ENCODE measurements around the gene SCRN2.

SCRN2 gene

DNA sequence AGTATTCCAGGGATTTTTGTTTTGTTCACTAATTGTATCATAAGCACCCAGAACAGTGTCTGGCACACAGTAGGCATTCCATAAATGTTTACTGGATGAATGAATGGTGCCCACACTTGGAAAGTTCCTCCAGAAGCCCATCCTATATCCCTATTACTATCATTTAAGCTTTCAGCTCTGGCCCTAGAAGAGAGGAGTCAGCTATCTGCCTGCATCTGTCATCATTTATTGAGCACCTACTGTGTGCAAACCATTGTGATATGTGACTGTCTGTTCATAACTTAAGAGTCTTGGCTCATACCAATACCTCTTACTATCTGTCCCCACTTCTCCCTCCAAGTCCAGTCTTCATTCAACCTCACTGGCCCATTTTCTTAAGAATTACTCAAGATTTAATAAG lies 30.0 kb upstream of the SCRN2 start:
- DNase-seq = no peak

DNA sequence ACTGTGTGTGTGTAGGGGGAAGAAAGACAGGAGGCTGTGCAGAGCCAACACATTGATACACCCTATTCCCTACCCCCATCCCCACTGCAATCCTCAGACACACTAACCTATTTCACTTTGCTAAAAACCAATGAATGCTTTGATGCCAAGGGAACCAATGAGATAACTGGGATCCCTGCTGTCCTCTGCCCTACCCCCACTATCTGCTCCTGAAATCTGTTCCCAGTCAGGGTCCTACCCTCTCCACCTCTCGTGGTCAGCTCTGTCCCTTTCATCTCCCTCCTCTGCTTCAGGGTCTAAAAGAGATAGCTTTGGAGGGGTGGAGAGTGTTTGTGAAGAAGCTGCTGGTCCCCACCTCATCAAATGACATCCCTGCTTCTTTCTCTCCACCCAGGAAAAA lies 29.0 kb upstream of the SCRN2 start:
- DNase-seq = no peak

DNA sequence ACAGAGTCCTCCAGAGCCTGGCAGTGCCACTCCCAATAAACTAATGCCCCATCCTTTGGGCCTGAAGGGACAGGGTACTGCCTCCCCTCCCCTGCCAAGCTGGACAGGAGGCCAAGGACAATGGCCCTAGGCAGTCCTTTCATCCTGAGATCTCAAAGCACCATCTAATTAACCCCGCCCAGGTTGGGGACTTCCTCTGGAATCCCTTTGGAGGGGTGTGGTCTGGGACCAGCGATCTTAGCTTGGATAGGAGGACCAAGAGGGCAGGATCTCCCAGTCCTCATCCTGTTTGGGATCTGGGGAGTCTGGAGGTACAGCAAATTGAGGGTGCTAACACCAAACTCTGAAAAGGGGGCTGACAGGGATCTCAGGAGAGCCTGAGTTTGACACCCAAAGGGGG lies 28.0 kb upstream of the SCRN2 start:
- DNase-seq = no peak

DNA sequence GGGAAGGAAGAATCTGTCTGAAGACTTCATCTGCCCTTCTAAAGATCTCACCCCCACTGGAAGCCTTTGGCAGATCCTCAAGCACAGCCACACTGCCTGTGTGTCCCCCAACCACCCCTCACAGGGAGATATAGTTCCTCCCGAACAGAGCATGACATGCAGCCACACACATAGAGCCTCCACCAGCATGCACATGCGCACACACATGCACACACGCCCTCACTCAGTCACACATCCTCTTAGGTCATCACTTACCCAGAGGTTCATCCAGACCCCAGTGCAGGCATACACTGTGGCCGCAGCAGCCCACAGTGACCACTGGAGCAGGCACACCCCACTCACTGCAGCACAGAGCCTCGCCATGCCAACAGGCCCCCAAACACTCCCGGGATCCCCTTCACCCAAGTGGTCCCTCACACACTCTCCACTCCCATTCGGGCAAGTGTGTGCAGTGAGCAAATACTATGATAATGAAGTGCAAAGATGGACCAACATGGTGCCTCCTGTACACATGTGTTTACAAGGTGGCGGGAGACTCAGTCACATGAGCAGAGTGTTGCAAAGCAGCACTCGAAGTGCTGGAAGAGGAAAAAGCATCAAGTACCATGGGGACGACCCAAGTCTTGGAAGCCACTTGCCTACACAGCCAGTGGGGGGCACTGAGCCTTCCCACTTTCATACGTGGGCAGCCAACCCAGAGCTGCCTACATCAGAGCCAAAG lies 26.9 kb upstream of the SCRN2 start:
- DNase-seq = no peak

DNA sequence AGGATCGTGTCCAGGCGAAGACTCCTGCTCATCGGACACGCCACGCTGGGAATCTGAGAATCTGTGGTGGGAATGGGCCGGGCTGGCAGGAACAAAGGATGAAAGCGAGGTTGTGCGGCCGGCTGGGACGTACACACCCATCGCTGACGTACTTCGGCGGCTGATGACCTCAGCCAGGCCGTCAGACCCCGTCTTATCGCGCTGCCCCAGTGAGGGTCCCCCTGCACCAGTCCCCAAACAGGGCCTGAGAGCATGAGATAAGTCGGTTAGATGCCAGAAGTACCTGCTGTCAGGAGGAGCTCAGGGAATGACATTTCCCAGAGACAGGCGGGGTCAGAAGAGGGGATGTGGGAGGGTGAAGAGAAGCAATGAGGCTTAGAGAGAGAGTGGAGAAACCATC lies 25.9 kb upstream of the SCRN2 start:
- no peak for DNase-seq

DNA sequence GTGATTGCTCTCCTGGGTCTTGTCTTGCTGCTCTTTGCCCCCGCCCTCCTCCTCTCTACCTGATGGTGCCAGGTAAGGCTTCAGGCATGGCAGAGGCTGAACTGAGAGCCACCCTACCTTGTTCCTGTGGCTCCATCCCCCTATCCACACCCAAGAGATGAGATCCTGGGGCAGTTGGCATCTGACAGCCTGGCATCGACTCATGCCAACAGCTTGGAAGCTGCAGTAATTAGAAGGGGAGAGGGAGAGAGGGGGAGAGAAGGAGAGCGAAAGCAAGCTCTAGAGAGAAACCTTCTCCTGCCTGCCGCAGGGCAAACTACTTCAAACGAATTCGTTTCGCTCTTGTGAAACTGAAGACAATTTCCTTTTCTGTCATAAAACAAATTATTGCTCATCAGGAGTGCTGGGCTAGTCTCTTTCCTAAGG lies 23.7 kb upstream of the SCRN2 start:
- no peak for DNase-seq

DNA sequence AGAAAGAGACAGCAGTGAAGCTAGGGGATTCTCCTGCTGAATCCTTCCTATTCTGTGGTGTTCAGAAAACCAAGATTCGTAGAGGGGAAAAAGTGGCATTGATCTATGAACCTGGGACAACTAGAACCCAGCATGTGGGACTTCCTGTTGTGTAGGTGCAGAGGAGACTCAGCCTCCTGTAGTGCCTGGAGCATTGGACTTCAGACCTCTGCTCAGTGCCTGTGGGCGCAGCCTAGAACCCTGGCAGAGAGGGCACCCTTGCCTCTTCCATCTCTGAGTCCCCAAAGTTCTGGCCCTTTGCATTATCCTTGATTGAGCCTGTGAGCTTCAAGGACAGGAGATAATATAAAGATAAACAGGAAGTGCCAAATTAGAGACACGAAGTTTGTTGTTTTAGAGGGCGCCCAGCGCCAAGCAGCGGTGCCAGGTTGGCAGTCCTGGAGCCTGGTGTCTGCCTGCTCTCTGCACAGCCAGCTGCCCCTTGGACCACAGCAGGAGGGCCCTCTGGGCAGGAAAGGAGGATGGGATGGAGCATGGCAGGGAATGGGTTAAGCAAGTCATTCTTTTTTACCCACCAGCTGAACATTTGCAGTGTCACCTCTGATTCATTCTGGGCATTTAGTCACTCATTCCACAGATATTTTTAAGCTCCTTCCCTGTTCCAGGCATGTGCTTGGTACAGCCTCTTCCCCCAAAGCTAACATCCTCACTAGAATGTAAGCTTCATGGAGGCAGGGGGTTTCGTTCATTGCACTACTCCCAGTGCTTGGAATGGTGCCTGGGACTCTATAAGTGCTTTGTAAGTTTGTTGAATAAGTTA lies 21.8 kb upstream of the SCRN2 start:
- DNase-seq = no peak

DNA sequence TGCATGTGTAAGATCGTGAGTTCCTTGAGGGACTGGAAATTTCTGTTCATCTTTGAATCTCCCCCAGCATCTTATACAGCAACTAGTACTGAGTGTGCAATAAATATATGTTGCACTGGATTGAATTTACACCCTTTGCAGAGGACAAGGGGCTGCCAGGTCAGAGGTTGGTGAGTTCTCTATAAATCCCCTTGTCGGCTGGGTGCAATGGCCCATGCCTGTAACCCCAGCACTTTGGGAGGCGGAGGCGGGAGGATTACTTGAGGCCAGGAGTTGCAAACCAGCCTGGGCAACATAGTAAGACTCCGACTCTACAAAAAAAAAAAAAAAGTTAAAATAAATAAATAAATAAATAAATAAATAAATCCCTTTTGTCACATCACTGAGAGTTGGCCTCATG lies 19.3 kb upstream of the SCRN2 start:
- DNase-seq = no peak

DNA sequence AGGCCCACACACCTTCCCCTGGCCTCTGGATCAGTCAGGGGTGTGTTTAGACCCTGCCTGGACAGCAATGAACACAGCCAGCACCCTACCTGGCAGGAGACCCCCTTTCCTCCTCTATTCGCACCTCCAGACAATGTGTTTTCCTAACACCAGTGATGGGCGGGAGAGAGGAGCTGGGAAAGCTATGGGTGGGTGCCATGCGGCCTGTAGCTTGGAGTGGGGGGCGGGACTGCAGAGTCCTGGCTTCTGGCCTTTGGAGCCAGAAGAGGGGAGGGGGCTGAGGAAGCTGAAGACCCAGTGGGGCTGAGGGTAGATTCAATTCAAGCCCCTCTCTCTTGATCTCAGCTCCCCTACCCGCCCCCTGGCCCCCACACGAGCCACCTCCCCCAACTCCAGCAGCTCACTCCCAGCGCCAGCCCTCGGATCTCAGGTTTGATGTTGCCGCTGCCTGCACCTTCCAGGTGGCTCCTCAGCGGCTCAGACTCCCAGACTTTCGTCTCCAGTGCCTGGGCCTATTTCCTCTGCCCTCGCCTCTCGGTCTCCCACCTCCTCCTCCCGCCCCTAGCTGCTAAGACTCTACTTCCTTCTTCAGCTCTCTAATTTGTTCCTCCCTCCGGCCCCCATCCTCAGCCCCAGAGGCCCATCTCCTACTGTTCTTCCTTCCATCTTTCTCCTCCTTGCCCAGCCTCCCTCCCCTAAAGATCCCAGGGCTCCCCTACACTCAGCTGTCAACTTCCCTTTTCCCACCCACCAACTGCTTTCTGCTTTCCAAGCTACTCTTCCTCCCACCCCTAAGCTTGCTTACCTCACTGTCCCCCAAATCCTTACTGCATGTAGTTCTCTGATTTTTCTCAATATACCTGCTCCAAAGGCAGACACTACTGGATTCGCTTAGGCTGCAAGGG lies 16.7 kb upstream of the SCRN2 start:
- no peak for DNase-seq

DNA sequence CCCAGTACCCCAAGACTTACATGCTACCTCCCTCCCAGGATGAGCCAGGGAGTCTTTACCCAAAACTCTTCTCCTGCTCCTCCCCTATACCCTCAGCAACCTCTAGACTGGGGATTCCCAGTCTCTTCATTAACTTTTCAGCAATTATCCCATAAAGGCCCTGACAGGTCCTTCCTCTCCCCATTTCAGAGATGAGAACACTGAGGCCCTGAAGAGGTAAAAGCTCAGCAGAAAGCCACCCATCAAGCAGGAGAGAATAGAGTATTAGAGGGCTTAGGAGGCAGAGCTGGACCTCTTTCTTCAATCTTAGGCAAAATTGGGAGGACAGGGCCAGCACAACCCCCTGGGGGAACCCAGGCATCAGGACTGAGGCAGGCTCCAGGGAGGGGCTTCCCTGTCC lies 15.8 kb upstream of the SCRN2 start:
- DNase-seq = no peak

DNA sequence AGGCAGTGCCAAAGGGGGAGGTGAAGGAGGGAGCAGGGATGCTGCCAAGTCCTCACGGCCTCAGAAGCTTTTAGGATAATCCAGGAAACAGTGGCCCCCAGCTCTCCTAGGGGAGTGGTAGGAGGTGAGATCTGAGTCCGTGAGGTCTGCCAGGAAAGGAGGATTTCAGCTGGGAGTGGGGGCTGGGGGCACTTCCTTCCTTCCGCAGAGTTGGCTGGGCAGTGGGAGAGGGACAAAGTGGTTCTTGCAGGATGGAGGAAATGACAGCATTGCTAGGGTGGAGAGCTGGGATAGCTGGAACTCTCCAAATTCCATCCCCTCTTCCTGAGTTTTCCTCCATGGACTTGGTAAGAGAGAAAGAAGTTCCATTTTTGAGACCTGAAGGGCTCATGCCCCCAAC lies 14.7 kb upstream of the SCRN2 start:
- DNase-seq = no peak

DNA sequence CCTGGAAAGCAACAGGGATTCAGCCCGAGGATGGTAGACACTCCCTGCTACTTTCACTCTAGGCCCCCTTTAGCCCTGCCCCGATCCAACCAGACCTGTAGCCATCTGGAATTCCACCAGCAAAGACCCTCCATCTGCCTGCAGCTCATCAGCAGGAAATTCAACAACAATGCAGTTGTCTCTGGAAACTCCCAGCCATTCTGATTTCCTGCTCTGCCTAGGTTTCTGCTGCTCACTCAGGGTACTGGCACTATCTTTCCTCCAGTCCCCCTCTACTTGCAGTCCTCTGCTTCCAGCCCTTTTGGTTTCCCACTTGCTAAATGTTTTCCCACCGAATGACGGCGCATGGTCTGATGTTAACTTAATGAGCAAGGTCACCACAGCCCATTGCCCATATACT lies 12.5 kb upstream of the SCRN2 start:
- DNase-seq = no peak

DNA sequence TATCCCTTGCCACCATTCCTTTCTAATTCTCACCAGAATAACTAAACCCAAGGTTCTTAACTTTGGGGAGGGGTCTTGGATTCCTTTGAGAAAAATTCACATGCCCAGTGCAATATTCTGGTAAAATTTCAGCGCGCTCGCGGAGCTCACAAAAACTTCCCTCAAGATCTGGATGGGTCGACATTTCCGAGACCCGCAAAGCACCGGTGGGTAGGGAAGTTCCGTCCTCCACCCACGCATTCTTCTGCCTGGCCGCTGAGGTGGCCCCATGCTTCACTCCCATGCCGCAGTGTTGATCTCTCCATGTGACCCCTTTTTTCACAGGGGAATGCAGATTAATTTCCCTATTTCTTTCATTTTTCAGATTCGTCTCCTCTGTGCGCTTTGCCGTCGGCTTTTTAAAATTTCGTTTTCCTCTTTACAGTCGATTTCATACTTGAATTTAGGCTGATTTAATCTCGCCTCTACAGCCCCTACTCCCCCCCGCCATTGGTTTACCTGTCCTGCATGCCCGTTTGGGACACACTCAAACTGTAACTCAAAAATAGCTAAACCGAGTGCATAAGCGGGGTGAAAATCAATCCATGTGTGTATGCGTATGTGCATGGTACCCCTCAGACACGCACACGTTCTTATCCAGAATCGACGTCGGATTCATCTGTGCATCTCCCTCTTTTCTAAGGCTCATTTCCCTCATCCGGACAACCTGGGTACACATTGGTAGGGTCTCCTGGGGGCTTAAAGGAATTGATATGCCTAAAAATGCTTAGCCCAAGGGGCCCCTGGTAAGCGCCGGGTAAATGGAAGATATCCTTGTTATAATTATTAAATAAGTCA lies 11.3 kb upstream of the SCRN2 start:
- no peak for DNase-seq

DNA sequence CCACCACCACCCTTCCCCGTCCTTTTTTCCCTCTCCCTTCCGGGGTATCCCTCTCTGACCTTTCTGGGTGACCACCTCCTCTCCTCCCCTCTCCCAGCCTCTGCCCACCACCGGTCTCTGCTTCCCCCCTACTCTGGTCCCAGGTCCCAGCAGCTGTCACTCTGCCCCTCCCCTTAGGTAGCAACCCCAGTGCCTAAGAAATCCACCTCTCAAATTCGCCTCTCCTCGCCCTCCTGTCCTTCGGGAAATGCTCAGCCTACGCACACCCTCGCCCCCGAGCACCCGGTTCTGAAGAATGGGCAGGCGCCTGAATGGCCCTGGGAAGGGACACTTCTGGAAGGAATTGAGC lies 10.7 kb upstream of the SCRN2 start:
- no peak for DNase-seq

DNA sequence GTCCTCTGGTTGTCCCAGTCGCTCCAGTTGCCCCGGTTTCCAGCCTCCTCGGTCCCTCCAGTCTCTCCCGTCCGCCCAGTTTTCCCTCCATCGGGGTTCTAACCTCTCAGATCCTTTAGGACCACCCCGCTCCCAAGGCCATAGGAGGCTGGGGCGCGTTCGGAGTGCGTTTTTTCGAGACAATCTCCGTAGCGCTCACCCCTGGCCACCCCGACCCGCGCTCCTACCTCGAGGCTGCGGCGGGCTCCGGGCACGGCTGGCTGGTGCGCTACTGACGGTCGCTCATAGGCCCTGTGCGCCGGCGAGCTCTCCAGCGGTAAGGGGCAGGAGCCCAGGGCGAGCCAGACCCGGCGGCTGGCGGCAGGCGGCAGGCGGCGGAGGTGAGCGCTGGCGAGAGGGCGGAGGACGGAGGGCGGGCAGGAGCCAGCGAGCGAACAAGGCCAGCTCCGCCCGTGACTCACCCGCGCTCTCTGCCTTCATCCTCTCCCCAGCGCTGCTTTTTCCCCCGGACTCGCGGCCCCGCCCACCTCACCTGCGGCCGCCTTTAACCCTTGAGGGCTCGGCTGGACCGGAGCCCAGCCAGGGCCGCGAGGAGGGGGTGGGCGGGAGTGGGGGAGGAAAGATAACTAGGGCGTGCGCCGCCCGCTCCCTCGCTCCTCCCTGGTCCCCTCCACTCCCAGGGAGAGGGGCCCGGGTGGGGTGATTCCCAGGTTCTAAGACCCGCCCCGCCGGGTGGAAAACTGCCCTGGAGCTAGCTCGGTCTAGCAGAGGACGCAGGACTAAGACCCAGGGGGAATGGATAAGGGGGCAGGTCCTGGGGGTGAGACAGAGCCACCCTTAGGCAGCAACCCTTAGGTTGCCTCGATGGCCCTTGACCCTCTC lies 9.9 kb upstream of the SCRN2 start, which contains the start of gene SP6:
SP6 (minus strand) TSS at position 472 of the 882 bp plus-strand sequence. CDS start 2,734 bp downstream, outside the sequence.
- DNase-seq = peak; percentile 71

DNA sequence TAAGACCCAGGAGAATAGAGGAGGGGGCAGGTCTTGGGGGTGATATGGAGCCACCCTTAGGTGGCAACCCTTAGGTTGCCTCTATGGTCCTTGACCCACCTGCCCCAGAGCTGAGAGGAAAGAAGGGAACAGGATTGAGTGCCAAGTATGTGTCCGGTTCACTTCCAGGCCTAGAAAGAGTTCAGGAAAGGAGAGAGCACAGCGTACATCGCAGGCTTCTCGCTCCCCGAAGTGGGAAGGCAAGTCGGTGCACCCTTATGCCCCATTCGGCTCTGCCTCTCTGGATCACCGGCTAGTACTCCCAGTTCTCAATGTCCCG lies 9.3 kb upstream of the SCRN2 start:
- DNase-seq = no peak

DNA sequence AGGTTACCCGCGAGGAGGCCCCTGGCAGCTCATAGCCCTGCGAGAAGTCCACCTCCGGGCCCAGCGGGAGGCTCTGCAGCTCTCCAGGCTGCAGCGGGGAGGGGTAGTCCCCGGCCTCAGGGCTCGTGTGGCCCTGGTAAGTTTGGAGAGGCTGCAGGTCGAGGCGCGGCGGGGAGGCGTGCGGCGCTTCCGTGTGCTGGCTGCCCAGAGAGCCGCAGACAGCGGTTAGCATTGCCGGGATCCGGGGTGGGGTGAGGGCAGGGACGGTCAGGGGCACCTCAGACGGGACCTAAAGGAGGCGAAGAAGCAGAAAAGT lies 7.1 kb upstream of the SCRN2 start:
- DNase-seq = no peak

DNA sequence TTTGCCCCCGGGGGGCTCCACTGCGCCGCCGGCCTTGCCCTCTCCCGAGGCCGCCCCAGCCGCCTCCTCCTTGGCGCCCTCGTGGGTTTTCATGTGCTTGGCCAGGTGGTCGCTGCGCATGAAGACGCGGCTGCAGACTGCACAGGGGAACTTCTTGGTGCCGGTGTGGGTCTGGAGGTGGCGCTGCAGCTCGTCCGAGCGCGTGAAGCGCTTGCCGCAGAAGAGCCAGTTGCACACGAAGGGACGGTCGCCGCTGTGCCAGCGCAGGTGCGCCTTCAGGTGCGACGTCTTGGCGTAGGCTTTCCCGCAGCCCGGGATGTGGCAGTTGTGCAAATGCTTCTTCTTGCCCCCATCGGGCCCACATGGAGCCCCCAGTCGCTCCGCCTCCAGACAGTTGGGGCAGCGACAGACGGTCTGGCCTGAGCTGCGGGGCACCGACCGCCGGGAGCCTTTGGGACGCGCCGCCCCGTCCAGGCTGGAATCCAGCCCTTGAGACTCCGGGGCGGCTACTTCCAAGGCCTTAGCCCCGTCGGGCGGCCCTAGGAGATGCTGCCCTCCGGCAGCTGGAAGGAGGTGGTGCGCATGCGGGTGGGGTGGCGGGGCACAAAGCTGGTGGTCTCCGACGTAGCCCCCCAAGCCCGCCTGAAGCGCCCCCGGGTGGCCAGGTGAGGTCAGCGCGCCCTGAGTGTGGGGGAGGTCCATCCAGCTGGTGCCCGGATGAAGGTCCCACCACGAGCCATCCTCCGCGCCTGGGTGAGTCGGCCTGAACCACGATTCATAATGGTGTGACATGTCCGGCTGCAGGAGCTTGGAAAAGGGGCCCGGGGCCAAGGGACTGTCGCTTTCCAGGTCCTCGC lies 6.5 kb upstream of the SCRN2 start:
- peak; percentile 54 for DNase-seq

DNA sequence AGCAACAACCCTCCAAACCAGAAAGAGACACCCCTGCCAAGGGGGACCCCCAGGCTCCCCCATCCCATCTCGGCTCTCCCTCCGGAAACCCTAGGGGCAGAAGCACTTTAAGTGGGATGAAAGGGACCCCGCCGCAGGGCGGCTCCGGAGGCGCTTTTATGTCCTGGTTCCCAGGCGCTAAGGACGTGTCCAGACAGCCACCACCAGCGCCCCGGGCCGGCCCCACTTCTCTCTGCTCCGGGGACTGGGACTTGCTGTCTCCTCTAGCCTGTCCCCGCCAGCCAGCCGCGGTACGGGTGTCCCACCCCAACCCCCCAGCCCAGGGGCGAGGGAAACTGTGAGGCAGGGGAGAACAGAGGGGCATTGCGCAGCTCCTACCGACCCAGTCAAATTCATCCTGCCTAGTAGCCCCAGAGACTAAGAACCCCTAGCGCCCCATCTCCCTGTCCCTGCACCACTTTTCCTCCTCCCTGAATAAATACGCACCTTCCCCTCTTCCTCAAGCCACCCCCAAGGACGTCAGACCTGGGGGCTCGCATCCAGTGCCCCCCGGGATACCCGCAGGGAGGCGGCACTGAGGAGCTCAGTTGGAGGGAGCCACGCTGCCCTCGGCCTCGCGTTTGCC lies 5.8 kb upstream of the SCRN2 start:
- no peak for DNase-seq

DNA sequence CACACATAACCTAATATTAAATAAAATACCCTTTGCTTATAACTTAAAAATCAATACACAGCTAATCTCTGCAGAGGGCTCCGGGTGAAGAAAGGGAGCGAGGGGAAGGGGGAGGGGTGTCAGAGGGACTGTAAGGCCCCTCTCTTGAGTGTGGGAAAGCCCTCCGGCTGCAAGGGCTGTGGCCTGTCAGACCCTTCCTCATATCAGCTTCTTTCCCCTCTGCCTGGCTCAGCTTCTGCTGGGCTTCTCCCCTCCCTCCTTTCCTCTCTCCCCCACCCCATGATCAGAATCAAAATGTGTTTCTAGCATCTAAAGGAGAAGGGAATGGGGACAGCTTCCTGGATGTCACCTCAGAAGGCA lies 4.6 kb upstream of the SCRN2 start:
- DNase-seq = no peak
